Activated CD4-positive, alpha-beta T cell treated with anti-CD3 and anti-CD28 coated beads, Interleukin-2, amount 50 U/mL, for 48 hours (primary cell): Measurements from ENCODE around the gene MANF.

ENCODE experiments used
- DNase-seq, 2 experiments: peaks; one replicate each; pipeline ENCODE4 v3.0.0-alpha.2; 2020

The MANF gene

GRCh38 chr3:51390246-51391074 is 5.4 kb downstream of the MANF start:
- DNase-seq: no peak

GRCh38 chr3:51391075-51391565 is 6.0 kb downstream of the MANF start, which contains the start of gene RBM15B:
RBM15B (plus strand) TSS chr3:51391285; CDS start chr3:51391400, 115 bp downstream.
- DNase-seq: peak; percentile 97 to 98

DNA sequence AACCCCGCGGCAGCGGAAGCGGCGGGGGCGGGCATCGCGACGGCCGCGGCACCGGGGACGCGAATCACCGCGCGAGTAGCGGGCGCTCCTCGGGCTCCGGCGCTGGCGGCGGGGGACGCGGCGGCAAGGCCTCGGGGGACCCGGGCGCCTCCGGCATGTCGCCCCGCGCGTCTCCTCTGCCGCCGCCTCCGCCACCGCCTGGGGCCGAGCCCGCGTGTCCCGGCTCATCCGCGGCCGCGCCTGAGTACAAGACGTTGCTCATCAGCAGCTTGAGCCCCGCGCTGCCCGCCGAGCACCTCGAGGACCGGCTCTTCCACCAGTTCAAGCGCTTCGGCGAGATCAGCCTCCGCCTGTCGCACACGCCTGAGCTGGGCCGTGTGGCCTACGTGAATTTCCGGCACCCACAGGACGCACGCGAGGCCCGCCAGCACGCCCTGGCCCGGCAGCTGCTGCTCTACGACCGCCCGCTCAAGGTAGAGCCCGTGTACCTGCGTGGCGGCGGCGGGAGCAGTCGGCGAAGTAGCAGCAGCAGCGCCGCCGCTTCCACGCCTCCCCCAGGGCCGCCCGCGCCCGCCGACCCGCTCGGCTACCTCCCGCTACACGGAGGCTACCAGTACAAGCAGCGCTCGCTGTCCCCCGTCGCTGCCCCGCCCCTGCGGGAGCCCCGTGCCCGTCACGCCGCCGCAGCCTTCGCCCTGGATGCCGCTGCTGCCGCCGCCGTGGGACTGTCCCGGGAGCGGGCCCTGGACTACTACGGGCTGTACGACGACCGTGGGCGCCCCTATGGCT is 6.7 kb downstream of the MANF start:
- DNase-seq: peak; percentile 41 to 43

DNA sequence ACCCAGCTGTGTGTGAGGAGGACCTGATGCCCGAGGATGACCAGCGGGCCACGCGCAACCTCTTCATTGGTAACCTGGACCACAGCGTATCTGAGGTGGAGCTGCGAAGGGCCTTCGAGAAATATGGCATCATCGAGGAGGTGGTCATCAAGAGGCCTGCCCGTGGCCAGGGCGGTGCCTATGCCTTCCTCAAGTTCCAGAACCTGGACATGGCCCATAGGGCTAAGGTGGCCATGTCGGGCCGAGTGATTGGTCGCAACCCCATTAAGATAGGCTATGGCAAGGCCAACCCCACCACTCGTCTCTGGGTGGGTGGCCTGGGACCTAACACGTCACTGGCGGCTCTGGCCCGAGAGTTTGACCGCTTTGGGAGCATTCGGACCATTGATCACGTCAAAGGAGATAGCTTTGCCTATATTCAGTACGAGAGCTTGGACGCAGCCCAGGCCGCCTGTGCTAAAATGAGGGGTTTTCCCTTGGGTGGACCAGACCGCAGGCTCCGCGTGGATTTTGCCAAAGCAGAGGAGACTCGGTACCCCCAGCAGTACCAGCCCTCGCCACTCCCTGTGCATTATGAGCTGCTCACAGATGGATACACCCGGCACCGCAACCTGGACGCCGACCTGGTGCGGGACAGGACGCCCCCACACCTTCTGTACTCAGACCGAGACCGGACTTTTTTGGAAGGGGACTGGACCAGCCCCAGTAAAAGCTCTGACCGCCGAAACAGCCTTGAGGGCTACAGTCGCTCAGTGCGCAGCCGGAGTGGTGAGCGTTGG is 7.5 kb downstream of the MANF start:
- no peak for DNase-seq

DNA sequence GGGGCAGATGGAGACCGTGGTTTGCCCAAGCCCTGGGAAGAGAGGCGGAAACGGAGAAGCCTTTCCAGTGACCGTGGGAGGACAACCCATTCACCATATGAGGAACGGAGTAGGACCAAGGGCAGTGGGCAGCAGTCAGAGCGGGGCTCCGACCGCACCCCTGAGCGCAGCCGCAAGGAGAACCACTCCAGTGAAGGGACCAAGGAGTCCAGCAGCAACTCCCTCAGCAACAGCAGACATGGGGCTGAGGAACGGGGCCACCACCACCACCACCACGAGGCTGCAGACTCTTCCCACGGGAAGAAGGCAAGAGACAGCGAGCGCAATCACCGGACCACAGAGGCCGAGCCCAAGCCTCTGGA is 8.0 kb downstream of the MANF start:
- no peak for DNase-seq

- no peak for DNase-seq
These were observed 8.5 kb downstream of the MANF start for GRCh38 chr3:51393564-51393963.

- DNase-seq: no peak
These were observed 9.4 kb downstream of the MANF start for GRCh38 chr3:51394541-51394940.

GRCh38 chr3:51395493-51396213 is 10.6 kb downstream of the MANF start:
- DNase-seq: no peak

- no peak for DNase-seq
These were observed 11.3 kb downstream of the MANF start for GRCh38 chr3:51396401-51396800.

- no peak for DNase-seq
These were observed 12.3 kb downstream of the MANF start for GRCh38 chr3:51397392-51397791.

DNA sequence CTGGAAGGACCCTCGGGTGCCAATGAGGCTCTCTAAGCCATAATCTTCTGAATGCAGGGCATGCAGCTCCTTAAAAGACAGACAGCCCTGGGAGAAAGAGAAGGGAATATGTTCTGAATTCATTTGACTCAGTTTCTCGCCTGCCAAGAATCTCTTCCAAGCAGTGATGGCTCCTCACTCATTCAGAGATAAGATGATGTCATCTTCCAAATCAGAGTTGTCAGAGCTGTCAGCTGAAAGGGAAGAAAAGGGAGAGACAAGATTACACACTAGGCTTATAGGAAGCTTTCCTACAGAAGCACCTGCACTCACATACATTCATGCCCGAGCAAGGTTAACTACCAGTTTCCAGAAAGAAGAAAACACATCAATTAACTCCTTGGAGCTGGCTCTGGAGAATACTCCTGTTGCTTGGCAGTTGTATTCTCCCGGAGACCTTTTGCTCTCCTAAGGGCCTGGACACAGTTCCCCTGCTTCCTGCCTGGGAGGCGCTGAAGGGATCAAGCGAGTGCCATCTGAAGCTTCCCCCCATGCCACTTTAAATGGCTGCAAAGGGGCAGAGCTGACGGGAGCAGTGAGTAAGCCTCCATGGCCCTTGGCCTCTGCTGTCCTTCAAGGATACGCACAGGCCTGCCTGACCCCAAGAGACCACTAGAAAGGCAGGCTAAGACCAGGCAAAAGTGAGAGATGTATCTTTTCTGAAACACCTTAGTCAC is 13.7 kb downstream of the MANF start:
- no peak for DNase-seq

GRCh38 chr3:51400166-51400565 is 15.1 kb downstream of the MANF start:
- DNase-seq: no peak

GRCh38 chr3:51401735-51402134 is 16.6 kb downstream of the MANF start:
- DNase-seq: no peak

GRCh38 chr3:51403675-51404074 is 18.6 kb downstream of the MANF start:
- DNase-seq: no peak

GRCh38 chr3:51408021-51408420 is 22.9 kb downstream of the MANF start:
- DNase-seq: no peak

- DNase-seq: no peak
These were observed 23.7 kb downstream of the MANF start for GRCh38 chr3:51408813-51409212.

DNA sequence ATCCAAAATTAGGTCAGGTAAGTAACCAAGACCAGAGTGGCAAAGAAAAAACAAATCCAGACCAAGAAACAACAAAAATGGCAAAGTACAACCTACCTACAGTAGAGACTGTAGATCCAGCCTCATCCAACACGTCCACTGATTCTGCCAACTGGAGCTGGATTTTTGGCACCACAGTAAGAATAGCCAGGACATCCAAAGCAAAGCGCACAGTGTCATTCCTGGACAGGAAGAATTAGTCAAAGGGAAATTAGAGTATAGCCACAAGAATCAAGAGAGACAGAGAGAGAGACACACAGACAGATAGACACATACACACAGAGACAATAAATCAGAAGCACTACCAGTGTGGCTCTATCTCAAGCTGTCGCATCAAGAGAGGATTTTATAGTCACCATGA is 37.1 kb downstream of the MANF start:
- no peak for DNase-seq

DNA sequence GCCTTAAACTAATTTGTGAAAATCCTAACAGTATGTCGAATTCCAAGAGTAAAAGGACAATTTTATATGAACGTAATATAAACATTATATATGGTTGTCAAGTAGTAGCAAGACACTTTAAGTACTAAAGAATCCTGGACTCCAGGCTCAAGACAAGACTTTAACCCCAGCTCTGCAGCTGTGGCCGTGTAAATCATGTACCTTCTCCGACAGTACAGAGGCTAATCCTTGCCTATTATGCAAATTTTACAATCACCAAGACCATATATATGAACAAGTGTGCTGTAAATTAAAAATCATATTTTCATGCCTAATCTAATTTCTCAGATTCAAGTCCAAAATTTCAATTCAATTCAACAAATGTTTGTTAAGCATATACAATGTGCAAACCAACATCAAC is 41.8 kb downstream of the MANF start:
- DNase-seq: no peak

- DNase-seq: no peak
These were observed 44.0 kb downstream of the MANF start for GRCh38 chr3:51429138-51429537.

GRCh38 chr3:51434110-51434509 is 49.0 kb downstream of the MANF start:
- DNase-seq: no peak

- DNase-seq: peak; percentile 26 to 49
These were observed 49.7 kb downstream of the MANF start for GRCh38 chr3:51434746-51435327.
